Erythroblast (primary cell): ENCODE data around the gene INTU.
"Not testable (repeated sequence)": the region's sequence is repeated elsewhere in the genome, so short reads cannot be mapped to it uniquely, and the experiment has no call there.

ENCODE experiments used
- DNase-seq, 2 experiments: peaks; one replicate each; lab custom pipeline; 2025; lab: John Stamatoyannopoulos, UW
- GATA1 ChIP-seq: IDR thresholded peaks from 2 replicates; pipeline ENCODE4 v1.6.1; 2011; ENCODE audit warnings: low read depth, mild to moderate bottlenecking, control low read depth, low read length, moderate library complexity
- POLR2A ChIP-seq: IDR thresholded peaks from 2 replicates; pipeline ENCODE4 v1.6.1; 2011; ENCODE audit warnings: mild to moderate bottlenecking, low read length

The INTU gene

GRCh38 chr4:127623797-127624083 is 9.0 kb upstream of the INTU start:
- TF ChIP-seq GATA1: no peak
- no peak for TF ChIP-seq POLR2A
- DNase-seq: peak; percentile 24 to 29

- no peak for DNase-seq
- TF ChIP-seq POLR2A (no peak), GATA1 (no peak)
Observed at GRCh38 chr4:127624173-127624572, 8.6 kb upstream of the INTU start.

- no peak for DNase-seq
- TF ChIP-seq GATA1: no peak
Observed at GRCh38 chr4:127629371-127629770, 3.4 kb upstream of the INTU start.

- no peak for DNase-seq
- TF ChIP-seq POLR2A: no peak
- TF ChIP-seq GATA1: no peak
Observed at GRCh38 chr4:127630152-127630551, 2.6 kb upstream of the INTU start.

GRCh38 chr4:127631420-127631819 is 1.3 kb upstream of the INTU start:
- TF ChIP-seq POLR2A: no peak
- TF ChIP-seq GATA1: no peak
- peak in 1 of 2 experiments; percentile 17 for DNase-seq

GRCh38 chr4:127634181-127634580 is 1.4 kb downstream of the INTU start:
- TF ChIP-seq POLR2A (no peak), GATA1 (no peak)
- DNase-seq: no peak

GRCh38 chr4:127641524-127641923 is 8.8 kb downstream of the INTU start:
- TF ChIP-seq GATA1 (no peak), POLR2A (no peak)
- no peak for DNase-seq

- TF ChIP-seq GATA1 (no peak), POLR2A (no peak)
- DNase-seq: no peak
Observed at GRCh38 chr4:127642169-127642568, 9.4 kb downstream of the INTU start.

GRCh38 chr4:127643791-127644190 is 11.0 kb downstream of the INTU start:
- no peak for TF ChIP-seq POLR2A
- TF ChIP-seq GATA1: no peak
- no peak for DNase-seq

- TF ChIP-seq POLR2A: no peak
- no peak for TF ChIP-seq GATA1
Observed at GRCh38 chr4:127648061-127648460, 15.3 kb downstream of the INTU start.

GRCh38 chr4:127655590-127655989 is 22.8 kb downstream of the INTU start:
- DNase-seq: not testable (repeated sequence)

More at GRCh38 chr4:127648061-127648460, 15.3 kb downstream of the INTU start:
- no peak for DNase-seq

GRCh38 chr4:127656047-127656680 is 23.4 kb downstream of the INTU start:
- DNase-seq: no peak
- TF ChIP-seq POLR2A (no peak), GATA1 (no peak)

- no peak for DNase-seq
- TF ChIP-seq POLR2A: no peak
- TF ChIP-seq GATA1: no peak
Observed at GRCh38 chr4:127660284-127660885, 27.6 kb downstream of the INTU start.

GRCh38 chr4:127667116-127667515 is 34.4 kb downstream of the INTU start:
- TF ChIP-seq GATA1 (no peak), POLR2A (no peak)
- DNase-seq: no peak

GRCh38 chr4:127667772-127668171 is 35.0 kb downstream of the INTU start:
- no peak for TF ChIP-seq GATA1
- no peak for TF ChIP-seq POLR2A
- DNase-seq: no peak

GRCh38 chr4:127668770-127669169 is 36.0 kb downstream of the INTU start:
- DNase-seq: no peak
- TF ChIP-seq POLR2A (no peak), GATA1 (no peak)

GRCh38 chr4:127669691-127670090 is 36.9 kb downstream of the INTU start:
- TF ChIP-seq GATA1: no peak
- no peak for TF ChIP-seq POLR2A
- DNase-seq: no peak
